Esophagus muscularis mucosa (tissue), 4 donors: ENCODE measurements around the gene PRR7.

Experiments used
- EP300 ChIP-seq: sonication (generic); formaldehyde crosslinking; IDR thresholded peaks from one replicate; pipeline ENCODE4 v1.6.1; 2017; ENCODE audit warnings: antibody characterized with exemption
- POLR2A ChIP-seq: fragments of 450-650 bp; IDR thresholded peaks from one replicate; pipeline ENCODE4 v1.6.1; 2017; ENCODE audit warnings: antibody characterized with exemption, moderate library complexity, mild to moderate bottlenecking, low read depth
- POLR2AphosphoS5 ChIP-seq, 2 donors: sonication (generic); formaldehyde crosslinking; IDR thresholded peaks; one replicate each; pipeline ENCODE4 v1.6.1; 2017; ENCODE audit warnings: antibody characterized with exemption in 2 of 2
- TF ChIP-seq, protein P1 (sequence below), 3 experiments: fragments of 200-600 bp in 2 of 3; fragments of 450-650 bp in 1 of 3; sonication (generic) in 2 of 3; IDR thresholded peaks; one replicate each; pipeline ENCODE4 v1.5.1; 2017 to 2019; ENCODE audit warnings: antibody characterized with exemption in 3 of 3, mild to moderate bottlenecking in 2 of 3, moderate library complexity in 1 of 3

DNA sequence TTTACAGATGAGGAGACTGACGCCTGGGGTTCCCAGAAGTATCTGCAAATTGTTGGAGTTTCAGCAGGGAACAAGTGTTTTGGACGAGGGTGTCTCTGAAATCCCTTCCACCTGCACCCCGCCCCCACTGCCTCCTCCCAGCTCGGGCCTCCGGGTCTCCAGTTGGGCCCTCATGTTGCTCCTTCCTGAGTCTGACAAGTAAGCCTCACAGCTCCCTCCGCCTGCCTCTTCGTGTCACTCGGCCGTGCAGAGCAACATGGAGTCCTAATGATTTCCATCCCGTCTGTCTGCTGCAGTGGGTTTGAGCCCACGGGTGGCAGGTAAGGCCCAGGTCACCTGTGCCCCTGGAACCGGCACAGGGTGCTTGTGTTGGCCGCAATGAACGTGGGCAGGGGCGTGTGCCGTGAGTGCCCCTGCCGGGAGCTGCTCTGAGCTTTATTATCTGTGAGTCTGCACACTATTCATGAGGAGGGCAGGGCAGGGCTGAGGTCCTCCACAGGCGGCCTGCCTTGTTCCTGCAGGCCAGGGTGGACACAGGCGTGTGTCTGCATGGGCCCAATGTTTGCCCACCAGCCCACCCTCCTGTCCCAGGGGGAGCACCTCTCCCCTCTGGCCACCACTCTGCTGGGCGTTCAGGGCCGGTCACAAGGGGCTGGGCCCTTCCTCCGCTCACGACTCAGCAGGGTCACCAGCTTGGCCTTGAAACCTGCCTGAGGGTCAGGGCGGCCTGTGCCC lies 56.9 kb downstream of the PRR7 start:
- TF ChIP-seq POLR2A = no peak
- TF ChIP-seq, protein P1, sequence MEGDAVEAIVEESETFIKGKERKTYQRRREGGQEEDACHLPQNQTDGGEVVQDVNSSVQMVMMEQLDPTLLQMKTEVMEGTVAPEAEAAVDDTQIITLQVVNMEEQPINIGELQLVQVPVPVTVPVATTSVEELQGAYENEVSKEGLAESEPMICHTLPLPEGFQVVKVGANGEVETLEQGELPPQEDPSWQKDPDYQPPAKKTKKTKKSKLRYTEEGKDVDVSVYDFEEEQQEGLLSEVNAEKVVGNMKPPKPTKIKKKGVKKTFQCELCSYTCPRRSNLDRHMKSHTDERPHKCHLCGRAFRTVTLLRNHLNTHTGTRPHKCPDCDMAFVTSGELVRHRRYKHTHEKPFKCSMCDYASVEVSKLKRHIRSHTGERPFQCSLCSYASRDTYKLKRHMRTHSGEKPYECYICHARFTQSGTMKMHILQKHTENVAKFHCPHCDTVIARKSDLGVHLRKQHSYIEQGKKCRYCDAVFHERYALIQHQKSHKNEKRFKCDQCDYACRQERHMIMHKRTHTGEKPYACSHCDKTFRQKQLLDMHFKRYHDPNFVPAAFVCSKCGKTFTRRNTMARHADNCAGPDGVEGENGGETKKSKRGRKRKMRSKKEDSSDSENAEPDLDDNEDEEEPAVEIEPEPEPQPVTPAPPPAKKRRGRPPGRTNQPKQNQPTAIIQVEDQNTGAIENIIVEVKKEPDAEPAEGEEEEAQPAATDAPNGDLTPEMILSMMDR (IDR thresholded peaks at IDR 0.05) = no peak
- no peak for TF ChIP-seq POLR2AphosphoS5 (IDR thresholded peaks at IDR 0.05)
- TF ChIP-seq EP300 = no peak
